SU-DHL-6 (cell line): ENCODE data around the gene S100A9.

Source experiments
- EZH2phosphoT487 ChIP-seq: fragments of 200-600 bp; sonication (generic), shearing (Covaris generic); conservative IDR thresholded peaks from 2 replicates; pipeline ENCODE4 v1.6.1; 2018; ENCODE audit warnings: mild to moderate bottlenecking, antibody characterized with exemption, low read length, moderate library complexity, mixed read lengths
- TF ChIP-seq, protein P1 (sequence below): fragments of 200-600 bp; sonication (generic); IDR thresholded peaks from one replicate; pipeline ENCODE4 v1.5.1; 2017; ENCODE audit warnings: antibody characterized with exemption, mild to moderate bottlenecking, low read length, moderate library complexity; ENCODE audit not compliant: insufficient read depth, poor library complexity, severe bottlenecking

DNA sequence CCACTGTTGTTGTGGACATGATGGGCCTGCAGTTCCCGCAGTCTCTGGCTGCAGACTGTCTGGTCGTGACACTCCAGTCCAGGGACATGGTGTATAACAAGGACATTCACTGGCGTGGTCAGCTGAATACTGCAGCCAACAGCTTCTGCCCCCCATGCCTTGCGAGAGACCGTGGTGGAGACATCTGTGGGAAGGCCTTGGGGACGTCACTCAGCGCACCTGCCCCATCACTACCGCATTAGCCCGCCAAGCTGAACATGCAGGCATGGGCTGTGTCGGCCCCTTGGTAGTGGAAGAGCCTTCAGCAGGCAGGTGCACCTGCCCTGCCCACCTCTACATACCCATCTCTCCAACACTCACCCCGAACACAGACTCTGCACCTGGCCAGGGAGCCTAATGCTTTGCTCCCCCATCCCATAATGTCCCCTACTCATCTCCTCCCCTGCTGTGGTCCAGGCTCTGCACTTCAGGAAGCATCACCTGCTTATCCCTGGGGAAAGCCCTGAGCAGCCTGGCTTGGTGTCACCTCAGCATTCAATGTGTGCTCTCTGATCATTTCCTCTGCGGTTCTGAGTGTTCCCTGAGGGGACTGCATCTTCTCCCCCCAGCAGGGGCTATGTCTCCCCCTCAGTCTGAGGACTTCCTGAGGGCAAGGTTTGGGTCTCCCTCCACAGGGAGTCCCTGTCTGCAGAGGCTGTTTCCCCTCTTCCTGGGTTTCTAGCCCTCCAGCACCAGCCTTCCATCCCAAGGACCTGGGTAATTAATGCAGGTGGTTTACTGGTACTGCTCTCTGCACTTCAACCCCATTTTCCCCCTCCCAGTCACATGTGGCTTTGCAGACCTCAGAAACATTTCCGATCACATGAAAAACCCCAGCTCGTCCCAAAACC lies 12.2 kb upstream of the S100A9 start:
- TF ChIP-seq, protein P1, sequence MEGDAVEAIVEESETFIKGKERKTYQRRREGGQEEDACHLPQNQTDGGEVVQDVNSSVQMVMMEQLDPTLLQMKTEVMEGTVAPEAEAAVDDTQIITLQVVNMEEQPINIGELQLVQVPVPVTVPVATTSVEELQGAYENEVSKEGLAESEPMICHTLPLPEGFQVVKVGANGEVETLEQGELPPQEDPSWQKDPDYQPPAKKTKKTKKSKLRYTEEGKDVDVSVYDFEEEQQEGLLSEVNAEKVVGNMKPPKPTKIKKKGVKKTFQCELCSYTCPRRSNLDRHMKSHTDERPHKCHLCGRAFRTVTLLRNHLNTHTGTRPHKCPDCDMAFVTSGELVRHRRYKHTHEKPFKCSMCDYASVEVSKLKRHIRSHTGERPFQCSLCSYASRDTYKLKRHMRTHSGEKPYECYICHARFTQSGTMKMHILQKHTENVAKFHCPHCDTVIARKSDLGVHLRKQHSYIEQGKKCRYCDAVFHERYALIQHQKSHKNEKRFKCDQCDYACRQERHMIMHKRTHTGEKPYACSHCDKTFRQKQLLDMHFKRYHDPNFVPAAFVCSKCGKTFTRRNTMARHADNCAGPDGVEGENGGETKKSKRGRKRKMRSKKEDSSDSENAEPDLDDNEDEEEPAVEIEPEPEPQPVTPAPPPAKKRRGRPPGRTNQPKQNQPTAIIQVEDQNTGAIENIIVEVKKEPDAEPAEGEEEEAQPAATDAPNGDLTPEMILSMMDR: no peak
- no peak for TF ChIP-seq EZH2phosphoT487
